Panc1 (cell line): ENCODE results near the gene NDUFS4.

Experiments used
- CTCF ChIP-seq: fragments of 450-650 bp; IDR thresholded peaks from 2 replicates; pipeline ENCODE4 v1.5.1; 2017; ENCODE audit warnings: mild to moderate bottlenecking
- POLR2AphosphoS5 ChIP-seq: IDR thresholded peaks from 2 replicates; pipeline ENCODE4 v1.6.1; 2012; ENCODE audit warnings: mild to moderate bottlenecking, low read depth, low read length, moderate library complexity
- REST ChIP-seq, 2 experiments: IDR thresholded peaks; 2 replicates each; pipeline ENCODE4 v1.6.1; 2011 to 2012; ENCODE audit warnings: low read depth in 2 of 2, control low read depth in 1 of 2, low read length in 1 of 2, mild to moderate bottlenecking in 1 of 2, moderate library complexity in 1 of 2; ENCODE audit not compliant: insufficient read depth in 1 of 2
- SIN3A ChIP-seq: IDR thresholded peaks from 2 replicates; pipeline ENCODE4 v1.6.1; 2012; ENCODE audit warnings: low read depth, mild to moderate bottlenecking, low read length, moderate library complexity, borderline replicate concordance; ENCODE audit not compliant: insufficient read depth
- TCF7L2 ChIP-seq: IDR thresholded peaks from 2 replicates; pipeline ENCODE4 v1.6.1; 2011; ENCODE audit warnings: mild to moderate bottlenecking, low read depth, low read length, inconsistent platforms

- TF ChIP-seq CTCF (no peak), SIN3A (no peak), REST (IDR thresholded peaks at IDR 0.05; ENCODE audit: insufficient read depth in 1 of 2, low read depth in 2 of 2, low read length in 1 of 2) (no peak), POLR2AphosphoS5 (no peak), TCF7L2 (no peak)
Measured at GRCh38 chr5:53674121-53674520, 113.7 kb downstream of the NDUFS4 start.
